Liver (tissue), 3 donors: ENCODE measurements around the gene SPTBN1.

ENCODE experiments used
- ATF3 ChIP-seq: IDR thresholded peaks from 2 replicates; pipeline ENCODE4 v1.6.1; 2016; ENCODE audit warnings: antibody characterized with exemption
- CTCF ChIP-seq: fragments of 150-350 bp; IDR thresholded peaks from 2 replicates; pipeline ENCODE4 v1.5.1; 2017; ENCODE audit warnings: improper control_type of control experiment, low read depth, low read length; ENCODE audit not compliant: missing input control
- NR2F2 ChIP-seq: IDR thresholded peaks from 2 replicates; pipeline ENCODE4 v1.6.1; 2016; ENCODE audit warnings: antibody characterized with exemption
- RAD21 ChIP-seq, 2 donors: IDR thresholded peaks; 2 replicates each; pipeline ENCODE4 v1.6.1; 2016; ENCODE audit warnings: antibody characterized with exemption in 2 of 2, mild to moderate bottlenecking in 2 of 2
- donor health status: healthy.
- donor health status: healthy.

GRCh38 chr2:54464341-54464740 lies 8.2 kb downstream of the SPTBN1 start:
- no peak for TF ChIP-seq CTCF
- no peak for TF ChIP-seq RAD21 (IDR thresholded peaks at IDR 0.05)
- TF ChIP-seq NR2F2, result no peak
- TF ChIP-seq ATF3, result no peak
